LoVo (cell line): ENCODE results near the gene TENM4.
A peak's percentile ranks its signal among the peaks of the same experiment; 100 is the strongest.

Experiments used
- DNase-seq: peaks from one replicate; pipeline ENCODE4 v3.0.0-alpha.2; 2016; ENCODE audit warnings: low spot score

Gene TENM4

GRCh38 chr11:79447038-79447786 is 6.4 kb upstream of the TENM4 start:
- DNase-seq = no peak

GRCh38 chr11:79444923-79445322 is 4.1 kb upstream of the TENM4 start:
- DNase-seq = no peak

DNA sequence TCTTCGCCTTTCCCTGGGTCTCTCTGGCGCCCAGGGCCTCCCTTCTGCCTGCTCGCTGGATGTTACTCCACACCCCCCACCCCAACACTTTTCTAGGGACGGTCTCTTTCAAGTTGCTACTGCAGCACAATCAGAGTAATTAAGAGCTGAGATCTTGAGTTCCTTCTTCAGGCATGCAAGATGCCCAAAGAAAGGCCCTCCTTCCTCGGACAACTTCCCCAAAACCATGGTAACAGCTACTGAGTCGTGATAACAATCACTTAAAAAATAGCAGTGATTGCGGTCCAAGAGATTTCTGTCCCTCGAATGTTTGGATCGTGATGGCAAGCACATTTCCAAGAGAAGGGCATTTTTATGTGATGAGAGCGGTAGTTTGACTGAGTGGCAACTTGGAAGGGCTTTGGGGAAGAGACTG is 638 bp upstream of the TENM4 start:
- no peak for DNase-seq

- DNase-seq = no peak
These were observed 802 bp downstream of the TENM4 start for GRCh38 chr11:79439886-79440570.

DNA sequence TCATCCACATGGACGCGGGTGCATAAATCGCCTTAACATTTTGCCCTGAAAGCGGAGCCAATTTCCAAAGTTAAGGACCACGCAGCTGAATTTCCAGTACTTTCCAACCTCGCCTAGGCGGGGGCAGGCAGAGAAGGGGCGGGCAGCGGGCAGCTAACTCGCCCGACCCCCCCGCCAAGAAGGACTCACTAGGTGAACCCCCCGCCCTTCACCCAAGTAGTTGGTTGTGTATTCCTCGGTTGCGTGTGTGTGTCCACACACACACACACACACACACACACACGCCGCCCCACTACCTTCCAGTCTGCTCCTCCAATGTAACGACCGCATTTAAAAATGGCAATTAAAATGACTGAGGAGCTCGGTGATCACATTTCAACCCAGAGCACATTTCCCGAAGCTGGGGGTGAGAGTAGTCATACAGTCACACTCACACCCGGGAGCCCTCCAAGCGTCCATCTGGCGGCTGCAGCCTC is 1.4 kb downstream of the TENM4 start:
- DNase-seq = no peak

GRCh38 chr11:79438631-79439409 is 2.0 kb downstream of the TENM4 start:
- DNase-seq = no peak

GRCh38 chr11:79437981-79438630 is 2.7 kb downstream of the TENM4 start:
- no peak for DNase-seq

DNA sequence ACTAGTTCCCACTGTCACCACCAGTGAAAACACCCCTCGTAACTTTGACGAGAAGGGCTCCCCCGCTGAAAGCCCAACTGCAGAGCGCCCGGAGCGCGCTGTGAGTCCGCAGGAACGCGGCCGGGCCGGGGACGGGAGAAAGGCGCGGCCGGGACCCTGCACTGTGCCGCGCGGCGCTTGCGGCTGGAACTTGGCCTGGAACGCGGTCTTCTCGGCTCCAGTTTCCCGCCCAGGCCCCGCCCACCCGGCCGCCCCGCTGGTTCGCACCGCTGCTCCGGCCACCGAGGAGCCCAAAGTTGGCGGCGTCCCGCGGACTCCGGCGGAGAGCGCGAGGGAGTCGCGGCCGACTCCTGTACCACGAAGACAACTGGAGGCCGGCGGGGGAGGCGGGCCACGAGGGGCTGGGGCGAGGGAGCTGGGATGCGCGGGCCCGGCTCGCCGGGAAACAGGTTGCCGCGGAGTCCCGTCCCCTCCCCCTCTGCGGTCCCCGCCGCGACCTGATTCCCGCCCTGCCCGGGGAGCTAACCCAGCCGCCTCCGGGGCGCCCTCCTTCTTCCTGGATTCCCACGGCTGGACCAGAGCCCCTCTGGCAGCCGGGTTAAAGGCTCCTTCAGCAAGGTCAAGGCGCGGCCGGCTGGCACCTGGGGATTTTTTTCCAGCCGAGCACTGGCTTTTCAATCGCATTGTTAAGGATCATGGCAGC is 3.4 kb downstream of the TENM4 start:
- DNase-seq = no peak

GRCh38 chr11:79436919-79437277 is 3.9 kb downstream of the TENM4 start:
- no peak for DNase-seq

- no peak for DNase-seq
These were observed 6.5 kb downstream of the TENM4 start for GRCh38 chr11:79434283-79434682.

- no peak for DNase-seq
These were observed 8.7 kb downstream of the TENM4 start for GRCh38 chr11:79432138-79432537.

DNA sequence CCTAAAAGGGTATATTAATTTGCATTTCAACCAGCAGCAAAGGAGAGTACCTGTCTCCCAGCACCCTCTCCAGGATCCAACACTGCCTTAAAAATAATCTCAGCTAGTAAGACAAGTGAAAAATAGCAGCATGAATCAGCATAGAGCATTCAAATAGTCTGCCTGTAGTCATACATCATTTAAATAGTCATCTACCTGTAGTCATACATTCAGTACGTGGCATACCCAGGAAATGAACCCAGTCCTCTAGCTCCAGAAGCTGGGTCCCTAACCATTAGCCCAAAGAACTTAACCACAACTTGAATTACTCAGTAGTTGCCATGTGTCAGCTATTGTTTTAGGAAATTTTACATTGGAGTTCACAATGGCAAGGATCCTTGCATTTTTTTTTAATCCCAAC is 9.3 kb downstream of the TENM4 start:
- DNase-seq = no peak

DNA sequence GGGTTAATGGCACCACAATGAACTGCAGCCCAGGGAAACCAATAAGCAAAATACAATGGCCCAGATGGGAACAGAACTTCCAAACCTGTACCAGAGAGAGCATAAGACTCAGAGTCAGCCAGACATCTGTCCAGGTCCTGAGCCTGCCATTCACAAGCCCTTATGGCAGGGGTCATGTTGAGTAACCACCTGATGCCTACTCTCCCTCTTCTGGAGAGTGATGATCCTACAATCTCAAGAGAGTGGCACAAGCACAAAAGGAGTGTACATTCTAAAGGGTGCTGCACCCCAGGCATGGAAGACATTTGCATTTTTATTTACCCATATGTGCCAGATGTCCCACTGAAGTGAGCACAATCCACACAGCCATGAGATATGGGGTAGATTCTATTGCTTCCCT is 10.6 kb downstream of the TENM4 start:
- no peak for DNase-seq

- DNase-seq = no peak
These were observed 12.4 kb downstream of the TENM4 start for GRCh38 chr11:79428406-79428805.

DNA sequence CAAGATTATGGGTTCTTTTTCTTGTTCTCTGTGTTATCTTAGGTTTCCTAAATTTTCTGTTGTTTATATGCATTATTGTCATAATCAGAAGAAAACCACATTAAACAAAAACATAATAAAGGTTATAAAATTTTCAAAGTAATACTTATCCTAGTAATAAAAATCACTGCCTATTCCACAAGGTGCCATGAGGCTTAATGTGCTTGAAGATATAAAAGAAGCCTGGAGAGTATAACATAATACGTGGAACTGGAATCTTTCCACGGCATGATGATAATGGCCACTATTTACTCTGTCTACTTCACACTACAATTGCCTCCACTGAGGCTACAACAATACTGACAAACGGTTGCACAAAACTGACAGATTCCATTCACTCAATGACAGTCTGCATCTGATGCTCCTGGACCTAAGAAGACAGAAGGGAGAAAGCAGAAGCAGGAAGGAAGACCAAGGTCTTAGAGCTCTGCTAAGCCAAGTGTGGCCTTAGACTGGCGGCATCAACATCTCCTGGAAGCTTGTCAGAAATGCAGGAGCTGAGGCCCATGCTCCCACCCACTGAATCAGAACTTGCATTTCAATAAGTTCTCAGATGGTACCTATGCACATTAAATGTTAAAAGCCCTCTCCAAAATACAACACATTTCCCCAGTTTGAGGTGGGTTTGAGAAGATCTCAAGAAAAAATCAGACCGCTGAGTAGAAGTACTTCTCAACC is 13.1 kb downstream of the TENM4 start:
- DNase-seq = no peak

- no peak for DNase-seq
These were observed 13.7 kb downstream of the TENM4 start for GRCh38 chr11:79427126-79427525.

- DNase-seq = no peak
These were observed 15.4 kb downstream of the TENM4 start for GRCh38 chr11:79425463-79425862.

- no peak for DNase-seq
These were observed 17.1 kb downstream of the TENM4 start for GRCh38 chr11:79423736-79424135.

DNA sequence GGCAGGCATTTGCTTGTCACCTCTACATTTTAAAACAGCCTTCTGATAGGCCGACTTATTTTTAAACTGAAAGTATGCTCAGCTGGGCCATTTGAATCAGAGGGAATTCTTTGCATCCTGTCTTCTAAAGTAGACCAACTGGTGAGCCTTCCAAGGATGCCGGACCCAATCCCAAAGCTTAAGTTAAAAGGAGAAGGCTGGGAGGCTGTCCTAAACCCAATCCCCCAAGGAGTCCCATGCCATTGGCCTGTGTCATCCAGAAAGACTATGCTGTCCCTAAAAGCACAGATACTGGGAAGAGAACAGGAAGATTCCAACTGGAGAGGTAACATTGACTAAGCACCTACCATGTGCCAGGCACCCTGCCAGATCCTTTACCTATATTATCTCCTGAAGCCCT is 18.0 kb downstream of the TENM4 start:
- no peak for DNase-seq

DNA sequence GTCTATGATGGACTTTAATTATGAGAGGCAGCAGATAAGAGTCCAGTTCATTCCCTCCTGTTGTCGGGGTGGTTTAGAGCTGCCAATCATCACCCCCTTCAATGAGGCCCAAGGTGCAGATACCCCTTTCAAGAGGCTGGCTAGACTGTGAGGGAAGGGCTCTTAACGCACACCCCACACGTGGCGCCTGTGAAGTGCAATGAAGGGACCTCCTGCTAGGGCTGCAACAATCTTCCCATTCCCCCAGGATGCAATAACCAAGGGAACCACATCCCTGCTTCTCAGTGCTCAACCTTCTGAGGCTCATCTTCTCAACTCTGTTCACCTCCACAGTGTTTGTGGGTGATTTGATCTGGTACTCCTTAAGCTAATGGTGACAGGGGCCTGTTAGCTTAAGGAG is 19.0 kb downstream of the TENM4 start:
- DNase-seq = no peak

DNA sequence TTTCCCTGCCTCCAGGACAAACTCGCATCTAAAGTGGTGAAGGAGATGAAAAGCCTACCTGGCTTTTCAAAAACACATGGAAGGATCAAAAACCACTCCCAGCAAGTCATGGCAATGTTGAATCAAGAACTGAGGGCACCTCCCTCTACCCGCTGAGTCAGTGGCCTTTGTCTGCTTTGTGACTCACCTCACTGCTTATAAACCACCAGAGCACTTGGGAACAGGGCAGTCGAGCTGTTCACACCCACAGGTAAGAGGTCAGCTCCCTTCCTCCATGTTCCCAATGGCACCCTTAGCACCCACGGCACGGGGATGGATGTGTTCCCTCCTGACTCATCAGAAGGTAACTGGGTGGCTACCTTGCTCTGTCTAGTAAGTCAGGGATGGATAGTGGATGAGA is 21.7 kb downstream of the TENM4 start:
- peak; percentile 89 for DNase-seq
